ENCODE results near the gene EIF4E. TPM values are rescaled to one million over a fixed set of nuclear protein-coding genes. Genes with fewer than 3 reads are reported as not detected.
"Not testable (repeated sequence)": the region's sequence is repeated elsewhere in the genome, so short reads cannot be mapped to it uniquely, and the experiment has no call there.

Gene EIF4E
- total and polyA plus RNA-seq, 2 of the 4 experiments (the other 2 are of a cell fraction): 80.4 to 113 TPM

GRCh38 chr4:98845960-98846359 is 83.0 kb downstream of the EIF4E start:
- H4K91ac ChIP-seq (ENCODE audit: insufficient read depth, low read depth, low read length): no peak overlapping the region
- no peaks in the 10 kb centered on the region for H4K20me1 ChIP-seq (ENCODE audit: insufficient read depth, low read length)
- in situ Hi-C loops (cut with MboI; ENCODE audit: low sequenced_read_pairs) (no loop called here), dilution Hi-C loops (cut with HindIII; ENCODE audit: low sequenced_read_pairs, unreplicated experiment) (no loop called here), intact Hi-C loops (cut with micrococcal nuclease) (no loop called here)
- H2BK5ac ChIP-seq (ENCODE audit: low read depth, low read length, poor library complexity, severe bottlenecking): no peak overlapping the region
- no peak overlapping the region for H2BK120ac ChIP-seq (ENCODE audit: low read depth, low read length)
- H2BK15ac ChIP-seq (ENCODE audit: low read depth, low read length): no peak overlapping the region
- H2AK5ac ChIP-seq (ENCODE audit: low read depth, low read length): no peak overlapping the region
- ChIA-PET POLR2A (ENCODE audit: unreplicated experiment) (no interaction called here), CTCF (no interaction called here)
- no peak overlapping the region for H3K56ac ChIP-seq (ENCODE audit: extremely low read depth, insufficient read depth, low read length)
- no peaks in the 10 kb centered on the region for H3K27me3 ChIP-seq (ENCODE audit: control insufficient read depth, insufficient read depth, low read length)
- TF ChIP-seq RAD21 (IDR thresholded peaks at IDR 0.05; ENCODE audit: low read length): no peak
- no peak for TF ChIP-seq FOS (IDR thresholded peaks at IDR 0.05; ENCODE audit: low read depth, low read length)
- no peak for TF ChIP-seq RFX5 (IDR thresholded peaks at IDR 0.05; ENCODE audit: low read depth, low read length)
- TF ChIP-seq BHLHE40 (IDR thresholded peaks at IDR 0.05; ENCODE audit: low read depth, low read length): no peak
- no peak for TF ChIP-seq NFE2L2 (IDR thresholded peaks at IDR 0.05; ENCODE audit: low read depth, low read length)
- no peak for TF ChIP-seq MXI1 (IDR thresholded peaks at IDR 0.05; ENCODE audit: borderline replicate concordance, low read depth, low read length)
- TF ChIP-seq SMC3 (IDR thresholded peaks at IDR 0.05; ENCODE audit: low read depth, low read length): no peak
- no peak for TF ChIP-seq MAZ (IDR thresholded peaks at IDR 0.05; ENCODE audit: borderline replicate concordance, low read depth, low read length)
- no peak for TF ChIP-seq RCOR1 (IDR thresholded peaks at IDR 0.05; ENCODE audit: insufficient replicate concordance, low read length)
- no peak for TF ChIP-seq CEBPB (IDR thresholded peaks at IDR 0.05; ENCODE audit: low read depth, low read length)
- no peak for TF ChIP-seq MAFK (IDR thresholded peaks at IDR 0.05; ENCODE audit: low read depth, low read length)
- H4K8ac ChIP-seq (ENCODE audit: low read depth in 2 of 2, low read length in 2 of 2): no peak overlapping the region
- H3K18ac ChIP-seq (ENCODE audit: low read depth, low read length): no peak overlapping the region
- no peaks in the 10 kb centered on the region for H3K4me1 ChIP-seq (ENCODE audit: control insufficient read depth, insufficient read depth, low read length)
- BruUV-seq (replicated peaks): no TSS peak
- DNase-seq (no peak), ATAC-seq (ENCODE audit: low read depth) (no peak)
- H3K79me1 ChIP-seq (ENCODE audit: low read depth in 1 of 2, low read length in 2 of 2): no peaks in the 10 kb centered on the region
- H3K27ac ChIP-seq (ENCODE audit: insufficient read depth, low read length): no peak overlapping the region
- no peak overlapping the region for H3K9ac ChIP-seq (ENCODE audit: low read depth, low read length)
- H2AK9ac ChIP-seq (replicated peaks; ENCODE audit: low read depth, low read length, poor library complexity): no peak overlapping the region
- H3K36me3 ChIP-seq (ENCODE audit: control insufficient read depth, insufficient read depth, low read length): no peaks in the 10 kb centered on the region
- H2BK20ac ChIP-seq (ENCODE audit: low read depth, low read length): no peak overlapping the region
- H3K9me3 ChIP-seq (ENCODE audit: control insufficient read depth, insufficient read depth, low read length): no peaks in the 10 kb centered on the region
- no peak overlapping the region for H4K5ac ChIP-seq (ENCODE audit: low read depth, low read length)
- no peak overlapping the region for H2AFZ ChIP-seq (replicated peaks; ENCODE audit: low read length, poor library complexity)
- H3K4me3 ChIP-seq (ENCODE audit: insufficient read depth, low read depth, low read length): no peak overlapping the region
- no peak overlapping the region for H3K23ac ChIP-seq (ENCODE audit: low read depth, low read length)
- no peak overlapping the region for H3K4me2 ChIP-seq (ENCODE audit: low read depth, low read length)
- no peak overlapping the region for H3K14ac ChIP-seq (replicated peaks; ENCODE audit: low read depth, low read length)
- H3K9me1 ChIP-seq (ENCODE audit: insufficient read depth, low read length): no peaks in the 10 kb centered on the region
- H3K4ac ChIP-seq (ENCODE audit: low read depth, low read length): no peak overlapping the region

- H2BK15ac ChIP-seq (ENCODE audit: low read depth, low read length); H3K9me1 ChIP-seq (ENCODE audit: insufficient read depth, low read length); H3K14ac ChIP-seq (replicated peaks; ENCODE audit: low read depth, low read length); ATAC-seq (ENCODE audit: low read depth); in situ Hi-C loops (cut with MboI; ENCODE audit: low sequenced_read_pairs); H4K5ac ChIP-seq (ENCODE audit: low read depth, low read length); H3K27ac ChIP-seq (ENCODE audit: insufficient read depth, low read length); dilution Hi-C loops (cut with HindIII; ENCODE audit: low sequenced_read_pairs, unreplicated experiment); POLR2A ChIA-PET (ENCODE audit: unreplicated experiment); H3K18ac ChIP-seq (ENCODE audit: low read depth, low read length); H4K20me1 ChIP-seq (ENCODE audit: insufficient read depth, low read length); intact Hi-C loops (cut with micrococcal nuclease); H2BK120ac ChIP-seq (ENCODE audit: low read depth, low read length); H3K56ac ChIP-seq (ENCODE audit: extremely low read depth, insufficient read depth, low read length); H3K4me3 ChIP-seq (ENCODE audit: insufficient read depth, low read depth, low read length); H3K36me3 ChIP-seq (ENCODE audit: control insufficient read depth, insufficient read depth, low read length); H3K23ac ChIP-seq (ENCODE audit: low read depth, low read length); H2AFZ ChIP-seq (replicated peaks; ENCODE audit: low read length, poor library complexity); H3K27me3 ChIP-seq (ENCODE audit: control insufficient read depth, insufficient read depth, low read length); DNase-seq; H3K4me2 ChIP-seq (ENCODE audit: low read depth, low read length); CTCF ChIA-PET; H2BK20ac ChIP-seq (ENCODE audit: low read depth, low read length); H3K4ac ChIP-seq (ENCODE audit: low read depth, low read length); H4K91ac ChIP-seq (ENCODE audit: insufficient read depth, low read depth, low read length); H2AK5ac ChIP-seq (ENCODE audit: low read depth, low read length); H3K9ac ChIP-seq (ENCODE audit: low read depth, low read length); BruUV-seq (replicated peaks); H2AK9ac ChIP-seq (replicated peaks; ENCODE audit: low read depth, low read length, poor library complexity); H2BK5ac ChIP-seq (ENCODE audit: low read depth, low read length, poor library complexity, severe bottlenecking); H3K9me3 ChIP-seq (ENCODE audit: control insufficient read depth, insufficient read depth, low read length); H3K4me1 ChIP-seq (ENCODE audit: control insufficient read depth, insufficient read depth, low read length); H4K8ac ChIP-seq (ENCODE audit: low read depth in 2 of 2, low read length in 2 of 2); H3K79me1 ChIP-seq (ENCODE audit: low read depth in 1 of 2, low read length in 2 of 2): not testable (repeated sequence)
- no CpG with 5 or more reads among the region's 11 CpGs for WGBS, 2 experiments (ENCODE audit: extremely low coverage in 2 of 2, insufficient read length in 1 of 2)
These were observed 86.0 kb downstream of the EIF4E start for GRCh38 chr4:98842917-98843316.

Measured in IMR-90 (cell line).